H9 (cell line): ENCODE results near the gene GAREM1. TPM values are rescaled to one million over a fixed set of nuclear protein-coding genes. Genes with fewer than 3 reads are reported as not detected.
A peak's percentile ranks its signal among the peaks of the same experiment; 100 is the strongest.

ENCODE experiments used
- DNase-seq: peaks from one replicate; pipeline ENCODE4 v3.0.0-alpha.2; 2017
- H2AFZ ChIP-seq: one replicate; pipeline ENCODE4 v1.6.1; 2013; ENCODE audit warnings: mild to moderate bottlenecking, low read length, control low read depth, moderate library complexity
- H2AK5ac ChIP-seq: 2 replicates; pipeline ENCODE4 v1.6.1; 2013; ENCODE audit warnings: low read length, control low read depth, mixed read lengths; ENCODE audit not compliant: insufficient read length
- H2BK120ac ChIP-seq: one replicate; pipeline ENCODE4 v1.6.1; 2013; ENCODE audit warnings: low read depth, mild to moderate bottlenecking, low read length, control low read depth, inconsistent platforms; ENCODE audit not compliant: poor library complexity, severe bottlenecking
- H2BK12ac ChIP-seq: 2 replicates; pipeline ENCODE4 v1.6.1; 2013; ENCODE audit warnings: low read length, control low read depth, mixed read lengths, low read depth; ENCODE audit not compliant: insufficient read length
- H2BK15ac ChIP-seq: 2 replicates; pipeline ENCODE4 v1.6.1; 2013; ENCODE audit warnings: low read depth, low read length, control low read depth
- H2BK20ac ChIP-seq: one replicate; pipeline ENCODE4 v1.6.1; 2013; ENCODE audit warnings: low read depth, mild to moderate bottlenecking, low read length, control low read depth, inconsistent platforms; ENCODE audit not compliant: poor library complexity, severe bottlenecking
- H2BK5ac ChIP-seq: 2 replicates; pipeline ENCODE4 v1.6.1; 2013; ENCODE audit warnings: low read length, control low read depth, mixed read lengths; ENCODE audit not compliant: insufficient read length
- H3K14ac ChIP-seq: 2 replicates; pipeline ENCODE4 v1.6.1; 2013; ENCODE audit warnings: low read length, control low read depth; ENCODE audit not compliant: insufficient read depth
- H3K18ac ChIP-seq: 2 replicates; pipeline ENCODE4 v1.6.1; 2013; ENCODE audit warnings: low read depth, mild to moderate bottlenecking, mixed read lengths, low read length, control low read depth; ENCODE audit not compliant: insufficient read length
- H3K23ac ChIP-seq: 2 replicates; pipeline ENCODE4 v1.6.1; 2013; ENCODE audit warnings: low read length, control low read depth, mixed read lengths, low read depth; ENCODE audit not compliant: insufficient read length
- H3K23me2 ChIP-seq: 2 replicates; pipeline ENCODE4 v1.6.1; 2013; ENCODE audit warnings: low read depth, mild to moderate bottlenecking, mixed read lengths, low read length, control low read depth; ENCODE audit not compliant: insufficient read length, poor library complexity, severe bottlenecking
- H3K27ac ChIP-seq: 2 replicates; pipeline ENCODE4 v1.5.1; 2013; ENCODE audit warnings: low read length, control low read depth, mixed read lengths, low read depth; ENCODE audit not compliant: insufficient read length
- H3K27me3 ChIP-seq: 2 replicates; pipeline ENCODE4 v1.6.1; 2013; ENCODE audit warnings: low read length, control low read depth, inconsistent platforms; ENCODE audit not compliant: insufficient read depth
- H3K4ac ChIP-seq: 2 replicates; pipeline ENCODE4 v1.6.1; 2013; ENCODE audit warnings: low read depth, mild to moderate bottlenecking, control low read depth, inconsistent platforms, low read length, moderate library complexity
- H3K4me1 ChIP-seq: 2 replicates; pipeline ENCODE4 v1.6.1; 2013; ENCODE audit warnings: low read length, control low read depth, inconsistent platforms; ENCODE audit not compliant: insufficient read depth
- H3K4me2 ChIP-seq: 2 replicates; pipeline ENCODE4 v1.6.1; 2013; ENCODE audit warnings: low read length, control low read depth, mixed read lengths; ENCODE audit not compliant: insufficient read length, insufficient read depth
- H3K56ac ChIP-seq: 2 replicates; pipeline ENCODE4 v1.6.1; 2013; ENCODE audit warnings: low read depth, mild to moderate bottlenecking, mixed read lengths, low read length, control low read depth; ENCODE audit not compliant: insufficient read length
- H3K79me1 ChIP-seq: 2 replicates; pipeline ENCODE4 v1.6.1; 2013; ENCODE audit warnings: low read depth, mild to moderate bottlenecking, moderate library complexity, low read length, control low read depth, inconsistent platforms; ENCODE audit not compliant: insufficient read depth, poor library complexity, severe bottlenecking
- H3K79me2 ChIP-seq: 2 replicates; pipeline ENCODE4 v1.6.1; 2013; ENCODE audit warnings: low read length, control low read depth, inconsistent platforms; ENCODE audit not compliant: insufficient read depth
- H3K9ac ChIP-seq: 2 replicates; pipeline ENCODE4 v1.6.1; 2013; ENCODE audit warnings: low read length, control low read depth, mixed read lengths; ENCODE audit not compliant: insufficient read length; ENCODE audit errors: extremely low read depth
- H3K9me3 ChIP-seq: one replicate; pipeline ENCODE4 v1.6.1; 2013; ENCODE audit warnings: low read depth, low read length, inconsistent platforms; ENCODE audit not compliant: control insufficient read depth
- H3T11ph ChIP-seq: one replicate; pipeline ENCODE4 v1.6.1; 2013; ENCODE audit warnings: mild to moderate bottlenecking, low read length, control low read depth, inconsistent platforms
- H4K20me1 ChIP-seq: one replicate; pipeline ENCODE4 v1.6.1; 2013; ENCODE audit not compliant: control insufficient read depth, insufficient read length, insufficient read depth
- H4K5ac ChIP-seq: 2 replicates; pipeline ENCODE4 v1.6.1; 2013; ENCODE audit warnings: low read depth, mild to moderate bottlenecking, mixed read lengths, low read length, control low read depth; ENCODE audit not compliant: insufficient read length
- H4K8ac ChIP-seq: replicated peaks from 2 replicates; pipeline ENCODE4 v1.6.1; 2013; ENCODE audit warnings: low read length, control low read depth, mixed read lengths, low read depth; ENCODE audit not compliant: insufficient read length
- H4K91ac ChIP-seq: 2 replicates; pipeline ENCODE4 v1.6.1; 2013; ENCODE audit warnings: low read depth, mild to moderate bottlenecking, moderate library complexity, mixed read lengths, low read length, control low read depth; ENCODE audit not compliant: insufficient read length
- H3K27ac Mint-ChIP-seq, 3 experiments: 2 replicates in 2 of 3; 3 replicates in 1 of 3; pipeline ENCODE4 v1.8.0; 2020 to 2021; ENCODE audit warnings: mixed read lengths in 3 of 3, mild to moderate bottlenecking in 1 of 3, moderate library complexity in 1 of 3
- H3K27me3 Mint-ChIP-seq: 2 replicates; pipeline ENCODE4 v1.8.0; 2021; ENCODE audit warnings: low read depth, mild to moderate bottlenecking, moderate library complexity, mixed read lengths
- H3K36me3 Mint-ChIP-seq, 3 experiments: 2 replicates in 2 of 3; 3 replicates in 1 of 3; pipeline ENCODE4 v1.8.0; 2020 to 2021; ENCODE audit warnings: low read depth in 3 of 3, mixed read lengths in 3 of 3; ENCODE audit not compliant: insufficient read depth in 1 of 3
- H3K4me1 Mint-ChIP-seq, 2 experiments: 2 replicates each; pipeline ENCODE4 v1.8.0; 2020; ENCODE audit warnings: mixed read lengths in 2 of 2
- H3K4me3 Mint-ChIP-seq, 2 experiments: 2 replicates in 1 of 2; 3 replicates in 1 of 2; pipeline ENCODE4 v1.8.0; 2020 to 2021; ENCODE audit warnings: mild to moderate bottlenecking in 2 of 2, mixed read lengths in 2 of 2, moderate library complexity in 1 of 2
- H3K9me3 Mint-ChIP-seq, 2 experiments: 2 replicates in 1 of 2; 3 replicates in 1 of 2; pipeline ENCODE4 v1.8.0; 2020; ENCODE audit warnings: mild to moderate bottlenecking in 2 of 2, mixed read lengths in 2 of 2, moderate library complexity in 1 of 2
- CTCF ChIP-seq: fragments of 200-600 bp; sonication (generic); conservative IDR thresholded peaks from 3 replicates; pipeline ENCODE4 v1.8.0; 2021; ENCODE audit warnings: antibody characterized with exemption, mild to moderate bottlenecking
- WGBS: extraction: QIAGEN DNeasy Blood & Tissue Kit; methylation state at CpG from one replicate; pipeline ENCODE4 v1.1.7; 2013; ENCODE audit warnings: missing lambda C conversion rate, low lambda C conversion rate, mixed read lengths; ENCODE audit not compliant: insufficient read length; ENCODE audit errors: extremely low coverage; 5-methylcytosine and 5-hydroxymethylcytosine counted together
- total RNA-seq: library from RNA; stranded (reverse); gene quantifications from 2 replicates; pipeline ENCODE4 v1.2.1, GENCODE V29; 2021

The GAREM1 gene
- total RNA-seq, 1 experiment from 2014 or later: 4.4 TPM

GRCh38 chr18:32349728-32350395 is 120.8 kb downstream of the GAREM1 start:
- Histone ChIP-seq H3K27me3 (no peaks in the 10 kb centered on the region), H2AFZ (no peak overlapping the region), H3K79me2 (no peaks in the 10 kb centered on the region), H4K5ac (no peak overlapping the region), H3K27ac (no peak overlapping the region), H3K14ac (no peak overlapping the region), H2BK5ac (no peak overlapping the region), H4K20me1 (no peaks in the 10 kb centered on the region), H2BK12ac (no peak overlapping the region), H3K23ac (no peak overlapping the region), H2BK20ac (no peak overlapping the region), H3K18ac (no peak overlapping the region), H3K4ac (no peak overlapping the region), H2AK5ac (no peak overlapping the region), H3K4me2 (no peak overlapping the region), H4K91ac (no peak overlapping the region), H3K9me3 (no peaks in the 10 kb centered on the region), H2BK120ac (no peak overlapping the region), H3K23me2 (no peaks in the 10 kb centered on the region), H2BK15ac (no peak overlapping the region), H3K9ac (no peak overlapping the region), H3K56ac (no peak overlapping the region), H3K4me1 (no peaks in the 10 kb centered on the region; the same call in 1 of the 2 replicates), H3K79me1 (no peaks in the 10 kb centered on the region), H4K8ac (no peak overlapping the region), H3T11ph (no peak overlapping the region)
- Mint-ChIP-seq H3K4me1 (peaks cover 18 to 25% of the 10 kb centered on the region in 2 experiments), H3K36me3 (no peaks in the 10 kb centered on the region; a peak in 1 of 7 replicates), H3K27me3 (no peaks in the 10 kb centered on the region), H3K9me3 (no peaks in the 10 kb centered on the region), H3K27ac (peak overlapping the region in 1 of 3 experiments; percentile 69; a peak in 1 of 7 replicates), H3K4me3 (no peak overlapping the region)
- TF ChIP-seq CTCF: no peak
- no CpG with 5 or more reads among the region's 4 CpGs for WGBS
- no peak for DNase-seq
